ENCODE measurements around the gene LDAH. TPM values are rescaled to one million over a fixed set of nuclear protein-coding genes. Genes with fewer than 3 reads are reported as not detected.

LDAH gene
- total and polyA plus RNA-seq, 10 of the 15 experiments (the other 5 are each of a cell fraction or from before 2014, with no cell fraction given) = 17.9 to 44.7 (median 30.0) TPM

GRCh38 chr2:20645301-20645701, 177.6 kb downstream of the LDAH start:
- Histone ChIP-seq H2AFZ (ENCODE audit: control insufficient read depth, low read depth, low read length) (no peak overlapping the region), H3K9me3 (replicated peaks; ENCODE audit: control insufficient read depth, insufficient read depth, low read length) (no peaks in the 10 kb centered on the region), H3K79me2 (ENCODE audit: control insufficient read depth, insufficient read depth, low read length) (no peaks in the 10 kb centered on the region), H3K9ac (ENCODE audit: control insufficient read depth, insufficient read depth, low read length) (no peak overlapping the region), H3K27me3 (replicated peaks in 1 of 2; ENCODE audit: control insufficient read depth in 2 of 2, insufficient read depth in 2 of 2, low read length in 1 of 2) (0 out of 4 replicates have a peak, but pooled peaks cover 0 to 1% of the 10 kb centered on the region in 2 experiments), H3K36me3 (ENCODE audit: control insufficient read depth in 2 of 2, insufficient read depth in 2 of 2, low read length in 1 of 2) (peaks cover 0 to 3% of the 10 kb centered on the region in 2 experiments; a peak in 2 of 4 replicates), H3K4me3 (no peak overlapping the region), H4K20me1 (ENCODE audit: control insufficient read depth, insufficient read depth) (no peaks in the 10 kb centered on the region; the same call in 1 of the 2 replicates), H3K27ac (ENCODE audit: control insufficient read depth, insufficient read depth) (no peak overlapping the region), H3K4me1 (ENCODE audit: control insufficient read depth, insufficient read depth, low read length) (peaks cover 4% of the 10 kb centered on the region), H3K4me2 (ENCODE audit: control insufficient read depth, insufficient read depth) (no peak overlapping the region)
- intact Hi-C loops (cut with micrococcal nuclease; ENCODE audit: unreplicated experiment) (no loop called here), in situ Hi-C loops (cut with MboI) (no loop called here)
- no peak for DNase-seq (ENCODE audit: low read depth, low spot score)
- ChIA-PET RAD21 (ENCODE audit: unreplicated experiment) (interaction anchor here (1.5 kb wide), 1 partner anchor 203 kb away, joined by 3 read pairs; no protein-coding TSS in a partner anchor), CTCF (interaction anchor here (1.8 to 6.3 kb wide), 2 partner anchors 233 to 319 kb away, joined by 4 to 72 read pairs; no protein-coding TSS in a partner anchor), POLR2A (no interaction called here), SMC1A (ENCODE audit: uncharacterized antibody, unreplicated experiment) (interaction anchor here (1.0 kb wide), 1 partner anchor 201 kb away, joined by 3 read pairs; no protein-coding TSS in a partner anchor)
- BruUV-seq (replicated peaks) = no TSS peak
- no peak for ATAC-seq
- no peak for FAIRE-seq
- WGBS (ENCODE audit: insufficient coverage, insufficient replicate concordance, low lambda C conversion rate, missing lambda C conversion rate) = 72% methylated on average over 14 of the region's 14 CpGs
- TF ChIP-seq ZBTB11 (CRISPR knock-in tag; IDR thresholded peaks at IDR 0.05) (no peak), JUNB (IDR thresholded peaks at IDR 0.05) (no peak), RCOR1 (conservative IDR thresholded peaks at IDR 0.05; ENCODE audit: low read depth, low read length) (no peak), CUX1 (IDR thresholded peaks at IDR 0.05; ENCODE audit: insufficient replicate concordance, low read depth, low read length) (no peak), HDGF (IDR thresholded peaks at IDR 0.05) (no peak), MTA2 (IDR thresholded peaks at IDR 0.05; ENCODE audit: low read depth) (no peak), CBX3 (IDR thresholded peaks at IDR 0.05; ENCODE audit: borderline replicate concordance, low read depth) (no peak), E2F8 (IDR thresholded peaks at IDR 0.05; ENCODE audit: low read depth, partially characterized antibody) (no peak), KAT2A (conservative IDR thresholded peaks at IDR 0.05; ENCODE audit: control insufficient read depth, low read depth, low read length) (no peak)

Measured in GM12878 (cell line).